ENCODE data around the gene NOL3. TPM values are rescaled to one million over a fixed set of nuclear protein-coding genes. Genes with fewer than 3 reads are reported as not detected.

Gene NOL3
- total and polyA plus RNA-seq, 2 donors (not counting 3 experiments of a cell fraction or from before 2014, with no cell fraction given), result 16.0 to 19.4 TPM

- Histone ChIP-seq H2AFZ (ENCODE audit: low read depth, low read length) (no peak overlapping the region), H4K20me1 (replicated peaks; ENCODE audit: control insufficient read depth, extremely low read depth, insufficient read depth, low read length) (no peaks in the 10 kb centered on the region), H3K4me2 (ENCODE audit: insufficient read depth, low read length) (no peak overlapping the region), H3K9me1 (replicated peaks; ENCODE audit: control insufficient read depth, extremely low read depth, insufficient read depth, low read length) (no peaks in the 10 kb centered on the region), H3K36me3 (ENCODE audit: control insufficient read depth in 2 of 2, extremely low read depth in 1 of 2, insufficient read depth in 2 of 2, low read length in 2 of 2) (no peaks in the 10 kb centered on the region), H3K4me1 (ENCODE audit: control insufficient read depth, extremely low read depth, insufficient read depth, low read length) (peaks cover 4% of the 10 kb centered on the region), H3K4me3 (replicated peaks in 1 of 3; ENCODE audit: insufficient read depth in 1 of 3, low read depth in 1 of 3, low read length in 3 of 3) (no peak overlapping the region), H3K9ac (replicated peaks; ENCODE audit: extremely low read depth, insufficient read depth, low read length) (no peak overlapping the region), H3K27ac (ENCODE audit: insufficient read depth, low read depth, low read length) (no peak overlapping the region), H3K9me3 (replicated peaks; ENCODE audit: control insufficient read depth, insufficient read depth, low read length) (no peaks in the 10 kb centered on the region), H3K27me3 (ENCODE audit: control insufficient read depth in 2 of 2, insufficient read depth in 2 of 2, low read length in 2 of 2) (peaks cover 2% of the 10 kb centered on the region in 2 experiments), H3K79me2 (ENCODE audit: control insufficient read depth, insufficient read depth, low read length) (no peaks in the 10 kb centered on the region)
- TF ChIP-seq POLR2A (IDR thresholded peaks at IDR 0.05; ENCODE audit: low read depth, low read length), result no peak
- no peak for TF ChIP-seq POLR2AphosphoS5 (IDR thresholded peaks at IDR 0.05; ENCODE audit: insufficient read depth, low read depth, low read length)
- TF ChIP-seq JUN (IDR thresholded peaks at IDR 0.05; ENCODE audit: borderline replicate concordance, insufficient read depth, insufficient read length, low read depth), result no peak
- no peak for TF ChIP-seq MYC (IDR thresholded peaks at IDR 0.05; ENCODE audit: low read depth, low read length)
- TF ChIP-seq CTCF (IDR thresholded peaks at IDR 0.05; ENCODE audit: extremely low read depth in 1 of 2, insufficient read depth in 1 of 2, low read depth in 1 of 2, low read length in 2 of 2), result no peak
- TF ChIP-seq FOS (IDR thresholded peaks at IDR 0.05; ENCODE audit: borderline replicate concordance, insufficient read depth, low read length), result no peak
- no peak for TF ChIP-seq EZH2 (IDR thresholded peaks at IDR 0.05; ENCODE audit: borderline replicate concordance, low read depth, low read length, severe bottlenecking)
- TF ChIP-seq MAX (IDR thresholded peaks at IDR 0.05; ENCODE audit: insufficient read depth, insufficient read length), result no peak
- no peak for TF ChIP-seq GATA2 (IDR thresholded peaks at IDR 0.05; ENCODE audit: insufficient read depth, insufficient read length, low read depth, low read length)
- intact Hi-C loops (cut with micrococcal nuclease) (no loop called here), dilution Hi-C loops (cut with MboI; ENCODE audit: extremely low pct_ligation_motif_present, low sequenced_read_pairs) (no loop called here)
- no TSS peak for BruUV-seq (replicated peaks)
- POLR2A ChIA-PET, result no interaction called here
- no peak for DNase-seq (ENCODE audit: low read depth, low spot score)
- CTCF ChIA-PET, result interaction anchor here (1.3 to 8.2 kb wide), 15 partner anchors 18 to 203 kb away, joined by 5 to 302 read pairs (median 20); no protein-coding TSS in a partner anchor
- FAIRE-seq, result no peak
These were observed 14.0 kb upstream of the NOL3 start for GRCh38 chr16:67156143-67156844.
